ENCODE data around the gene LNX1. TPM values are rescaled to one million over a fixed set of nuclear protein-coding genes. Genes with fewer than 3 reads are reported as not detected.

Gene LNX1
- polyA plus RNA-seq, 2 of the 4 experiments (the other 2 are of a cell fraction): 0.04 to 0.14 TPM

DNA sequence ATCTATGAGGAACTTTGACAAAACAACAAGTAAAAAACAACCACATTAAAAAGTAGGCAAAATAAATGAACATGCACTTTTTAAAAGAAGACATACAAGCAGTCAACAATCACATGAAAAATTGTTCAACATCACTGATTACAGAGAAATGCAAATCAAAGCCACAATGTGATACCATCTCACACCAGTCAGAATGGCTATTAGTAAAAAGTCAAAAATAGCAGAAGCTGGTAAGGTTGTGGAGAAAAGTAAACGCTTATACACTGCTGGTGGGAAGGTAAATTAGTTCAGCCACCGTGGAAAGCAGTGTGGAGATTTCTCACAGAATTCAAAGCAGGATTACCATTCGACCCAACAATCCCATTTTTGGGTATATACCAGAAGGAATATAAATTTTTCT, 17.0 kb upstream of the LNX1 start:
- TF ChIP-seq GATA3 (IDR thresholded peaks at IDR 0.05; ENCODE audit: borderline replicate concordance): no peak
- TF ChIP-seq, protein P1, sequence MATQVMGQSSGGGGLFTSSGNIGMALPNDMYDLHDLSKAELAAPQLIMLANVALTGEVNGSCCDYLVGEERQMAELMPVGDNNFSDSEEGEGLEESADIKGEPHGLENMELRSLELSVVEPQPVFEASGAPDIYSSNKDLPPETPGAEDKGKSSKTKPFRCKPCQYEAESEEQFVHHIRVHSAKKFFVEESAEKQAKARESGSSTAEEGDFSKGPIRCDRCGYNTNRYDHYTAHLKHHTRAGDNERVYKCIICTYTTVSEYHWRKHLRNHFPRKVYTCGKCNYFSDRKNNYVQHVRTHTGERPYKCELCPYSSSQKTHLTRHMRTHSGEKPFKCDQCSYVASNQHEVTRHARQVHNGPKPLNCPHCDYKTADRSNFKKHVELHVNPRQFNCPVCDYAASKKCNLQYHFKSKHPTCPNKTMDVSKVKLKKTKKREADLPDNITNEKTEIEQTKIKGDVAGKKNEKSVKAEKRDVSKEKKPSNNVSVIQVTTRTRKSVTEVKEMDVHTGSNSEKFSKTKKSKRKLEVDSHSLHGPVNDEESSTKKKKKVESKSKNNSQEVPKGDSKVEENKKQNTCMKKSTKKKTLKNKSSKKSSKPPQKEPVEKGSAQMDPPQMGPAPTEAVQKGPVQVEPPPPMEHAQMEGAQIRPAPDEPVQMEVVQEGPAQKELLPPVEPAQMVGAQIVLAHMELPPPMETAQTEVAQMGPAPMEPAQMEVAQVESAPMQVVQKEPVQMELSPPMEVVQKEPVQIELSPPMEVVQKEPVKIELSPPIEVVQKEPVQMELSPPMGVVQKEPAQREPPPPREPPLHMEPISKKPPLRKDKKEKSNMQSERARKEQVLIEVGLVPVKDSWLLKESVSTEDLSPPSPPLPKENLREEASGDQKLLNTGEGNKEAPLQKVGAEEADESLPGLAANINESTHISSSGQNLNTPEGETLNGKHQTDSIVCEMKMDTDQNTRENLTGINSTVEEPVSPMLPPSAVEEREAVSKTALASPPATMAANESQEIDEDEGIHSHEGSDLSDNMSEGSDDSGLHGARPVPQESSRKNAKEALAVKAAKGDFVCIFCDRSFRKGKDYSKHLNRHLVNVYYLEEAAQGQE (IDR thresholded peaks at IDR 0.05): no peak
- ChIA-PET POLR2A (no interaction called here), CTCF (no interaction called here)
- FAIRE-seq (no peak), ATAC-seq (no peak), DNase-seq (ENCODE audit: low read depth in 1 of 2, low spot score in 1 of 2) (no peak)
- Histone ChIP-seq H3K9me3 (0 out of 3 replicates have a peak, but pooled peaks cover 5% of the 10 kb centered on the region), H3K4me3 (no peak overlapping the region), H3K27ac (no peak overlapping the region), H3K4me2 (no peak overlapping the region), H3K4me1 (no peaks in the 10 kb centered on the region)
- WGBS (ENCODE audit: missing lambda C conversion rate): 24% methylated on average over 3 of the region's 3 CpGs

DNA sequence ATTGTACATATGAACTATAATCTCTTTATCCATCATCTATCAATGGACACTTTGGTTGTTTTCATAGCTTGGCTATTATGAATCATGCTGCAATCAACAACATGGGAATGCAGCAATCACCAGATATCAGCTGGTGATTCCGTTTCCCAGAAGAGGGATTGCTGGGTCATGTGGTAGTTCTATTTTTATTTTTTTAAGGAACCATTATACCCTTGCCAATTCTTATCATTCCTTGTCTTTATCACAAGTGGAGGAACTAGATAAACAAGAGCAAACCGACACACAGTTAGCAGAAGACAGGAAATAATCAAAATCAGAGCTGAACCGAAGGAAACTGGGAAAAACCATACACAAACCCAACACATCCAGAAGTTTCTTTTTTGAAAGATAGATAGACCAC, 14.5 kb upstream of the LNX1 start:
- no peak for ATAC-seq
- DNase-seq (ENCODE audit: low read depth in 1 of 2, low spot score in 1 of 2): no peak
- Histone ChIP-seq H3K4me1 (no peaks in the 10 kb centered on the region), H3K9me3 (0 out of 3 replicates have a peak, but pooled peaks cover 5% of the 10 kb centered on the region), H3K4me2 (no peak overlapping the region), H3K4me3 (no peak overlapping the region), H3K27ac (no peak overlapping the region)
- FAIRE-seq: no peak
- TF ChIP-seq MAFK (IDR thresholded peaks at IDR 0.05; ENCODE audit: partially characterized antibody): no peak
- TF ChIP-seq, protein P1 (IDR thresholded peaks at IDR 0.05): no peak
- TF ChIP-seq, protein P2, sequence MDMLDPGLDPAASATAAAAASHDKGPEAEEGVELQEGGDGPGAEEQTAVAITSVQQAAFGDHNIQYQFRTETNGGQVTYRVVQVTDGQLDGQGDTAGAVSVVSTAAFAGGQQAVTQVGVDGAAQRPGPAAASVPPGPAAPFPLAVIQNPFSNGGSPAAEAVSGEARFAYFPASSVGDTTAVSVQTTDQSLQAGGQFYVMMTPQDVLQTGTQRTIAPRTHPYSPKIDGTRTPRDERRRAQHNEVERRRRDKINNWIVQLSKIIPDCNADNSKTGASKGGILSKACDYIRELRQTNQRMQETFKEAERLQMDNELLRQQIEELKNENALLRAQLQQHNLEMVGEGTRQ (IDR thresholded peaks at IDR 0.05): no peak
- POLR2A ChIA-PET: no interaction called here
- CTCF ChIA-PET: no interaction called here
- WGBS (ENCODE audit: missing lambda C conversion rate): 50% methylated on average over 3 of the region's 3 CpGs

DNA sequence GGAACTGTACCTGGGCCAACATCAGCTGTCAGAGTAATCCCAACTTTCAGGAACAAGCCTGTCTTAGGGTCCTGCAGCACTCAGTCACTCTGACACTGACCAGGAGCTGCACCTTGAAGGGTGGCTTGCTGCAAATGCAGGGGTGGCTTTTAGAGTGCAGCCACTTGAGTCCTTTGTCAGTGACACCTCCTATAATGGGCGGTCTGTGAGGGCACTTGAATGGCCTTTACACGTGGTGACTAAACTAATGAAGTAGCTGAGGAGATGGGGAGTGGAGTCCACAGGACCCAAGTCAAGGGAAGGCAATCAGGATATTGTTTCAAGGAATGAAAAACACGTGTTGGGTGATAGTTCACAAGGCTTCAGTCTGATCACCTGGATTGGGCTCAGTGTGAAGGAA, 11.1 kb upstream of the LNX1 start:
- Histone ChIP-seq H3K27ac (no peak overlapping the region), H3K4me1 (0 out of 3 replicates have a peak, but pooled peaks cover 2% of the 10 kb centered on the region), H3K9me3 (no peaks in the 10 kb centered on the region), H3K4me2 (no peak overlapping the region), H3K4me3 (no peak overlapping the region)
- DNase-seq (ENCODE audit: low read depth in 1 of 2, low spot score in 1 of 2) (no peak), ATAC-seq (no peak), FAIRE-seq (no peak)
- ChIA-PET POLR2A (no interaction called here), CTCF (no interaction called here)
- TF ChIP-seq ZFP36 (IDR thresholded peaks at IDR 0.05; ENCODE audit: borderline replicate concordance, partially characterized antibody) (no peak), MYC (IDR thresholded peaks at IDR 0.05; ENCODE audit: borderline replicate concordance, low read length) (no peak), EP300 (IDR thresholded peaks at IDR 0.05) (no peak), EHF (CRISPR knock-in tag; IDR thresholded peaks at IDR 0.05) (no peak), NR3C1 (IDR thresholded peaks at IDR 0.05) (no peak), RARB (CRISPR knock-in tag; IDR thresholded peaks at IDR 0.05) (no peak), HEYL (CRISPR knock-in tag; IDR thresholded peaks at IDR 0.05) (no peak), PBX3 (IDR thresholded peaks at IDR 0.05) (no peak), HDAC2 (IDR thresholded peaks at IDR 0.05) (no peak), TFCP2L1 (CRISPR knock-in tag; IDR thresholded peaks at IDR 0.05) (no peak), FOSB (CRISPR knock-in tag; IDR thresholded peaks at IDR 0.05) (no peak), SREBF2 (IDR thresholded peaks at IDR 0.05) (no peak), FOSL2 (IDR thresholded peaks at IDR 0.05) (no peak), FOSL2 (CRISPR knock-in tag; IDR thresholded peaks at IDR 0.05) (no peak), HES2 (IDR thresholded peaks at IDR 0.05) (no peak), EHMT2 (IDR thresholded peaks at IDR 0.05; ENCODE audit: low read depth) (no peak)
- TF ChIP-seq, protein P3, sequence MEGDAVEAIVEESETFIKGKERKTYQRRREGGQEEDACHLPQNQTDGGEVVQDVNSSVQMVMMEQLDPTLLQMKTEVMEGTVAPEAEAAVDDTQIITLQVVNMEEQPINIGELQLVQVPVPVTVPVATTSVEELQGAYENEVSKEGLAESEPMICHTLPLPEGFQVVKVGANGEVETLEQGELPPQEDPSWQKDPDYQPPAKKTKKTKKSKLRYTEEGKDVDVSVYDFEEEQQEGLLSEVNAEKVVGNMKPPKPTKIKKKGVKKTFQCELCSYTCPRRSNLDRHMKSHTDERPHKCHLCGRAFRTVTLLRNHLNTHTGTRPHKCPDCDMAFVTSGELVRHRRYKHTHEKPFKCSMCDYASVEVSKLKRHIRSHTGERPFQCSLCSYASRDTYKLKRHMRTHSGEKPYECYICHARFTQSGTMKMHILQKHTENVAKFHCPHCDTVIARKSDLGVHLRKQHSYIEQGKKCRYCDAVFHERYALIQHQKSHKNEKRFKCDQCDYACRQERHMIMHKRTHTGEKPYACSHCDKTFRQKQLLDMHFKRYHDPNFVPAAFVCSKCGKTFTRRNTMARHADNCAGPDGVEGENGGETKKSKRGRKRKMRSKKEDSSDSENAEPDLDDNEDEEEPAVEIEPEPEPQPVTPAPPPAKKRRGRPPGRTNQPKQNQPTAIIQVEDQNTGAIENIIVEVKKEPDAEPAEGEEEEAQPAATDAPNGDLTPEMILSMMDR (IDR thresholded peaks at IDR 0.05): no peak
- 45% methylated on average over 3 of the region's 3 CpGs for WGBS (ENCODE audit: missing lambda C conversion rate)
